GM21737 (cell line): ENCODE measurements around the gene ANAPC2.

Experiments used
- ATAC-seq: cut with Tn5 transposase; IDR thresholded peaks from one replicate; pipeline ENCODE4 v1.9.1; 2021; ENCODE audit warnings: mild to moderate bottlenecking, moderate library complexity; ENCODE audit not compliant: unreplicated experiment

The ANAPC2 gene

GRCh38 chr9:137194909-137195308 lies 6.5 kb upstream of the ANAPC2 start:
- ATAC-seq: no peak

DNA sequence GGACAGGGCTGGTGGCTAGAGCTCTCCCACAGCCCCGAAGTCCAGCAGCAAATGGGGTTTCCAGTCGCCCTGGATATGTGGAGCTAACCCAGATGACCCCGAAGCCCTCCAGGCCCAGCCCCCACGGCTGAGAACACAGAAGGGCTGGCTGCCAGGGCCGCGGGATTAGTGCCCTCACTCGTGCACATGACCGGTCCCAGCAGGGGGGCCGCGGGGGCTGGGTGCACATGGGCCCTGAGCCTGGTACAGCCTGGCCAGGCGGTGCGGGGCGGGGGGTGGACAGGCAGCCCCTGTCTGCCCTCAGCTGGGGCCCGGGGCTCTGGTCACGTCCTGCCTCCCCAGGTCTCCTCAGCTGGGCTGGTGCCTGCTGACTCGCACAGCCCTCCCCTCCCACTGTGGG lies 6.0 kb upstream of the ANAPC2 start:
- no peak for ATAC-seq

DNA sequence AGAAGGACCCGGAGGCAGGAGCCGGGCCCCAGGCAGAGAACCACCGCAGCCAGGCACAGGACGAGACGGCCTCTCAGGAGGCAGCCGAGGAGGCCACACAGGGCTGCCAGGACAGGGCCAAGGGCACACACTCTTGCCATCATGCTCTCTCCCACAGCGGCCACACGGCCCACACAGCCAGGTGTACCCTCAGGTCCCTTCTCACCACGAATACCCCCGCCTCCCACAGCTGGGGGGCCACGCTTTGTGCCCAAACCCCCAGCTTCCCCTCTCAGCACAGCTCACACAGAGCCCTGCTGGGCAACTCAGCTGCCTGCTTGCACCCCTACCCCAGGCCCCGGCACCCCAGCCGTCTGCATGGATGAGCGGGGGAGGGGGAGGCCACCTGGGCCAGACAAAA lies 5.4 kb upstream of the ANAPC2 start:
- ATAC-seq: no peak

DNA sequence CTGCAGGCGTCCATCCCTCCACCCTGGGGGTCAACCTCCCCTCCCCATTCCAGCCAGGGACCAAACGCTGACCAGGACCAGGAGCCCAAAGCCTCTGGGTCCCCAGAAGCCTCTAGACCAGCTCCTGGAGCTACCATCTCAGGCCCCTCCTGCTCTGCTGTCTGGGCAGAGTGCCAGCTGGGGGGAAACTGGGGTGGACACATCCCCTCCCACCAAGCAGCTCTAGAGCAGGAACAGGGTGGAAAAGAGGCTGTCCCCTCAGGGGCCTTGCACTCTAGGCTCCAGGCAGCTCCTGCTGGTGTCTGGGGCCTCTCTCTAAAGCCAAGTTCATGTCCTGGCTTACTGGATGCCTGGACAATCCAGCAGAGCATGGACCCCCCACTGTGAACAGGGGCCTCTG lies 4.5 kb upstream of the ANAPC2 start:
- no peak for ATAC-seq

- ATAC-seq: no peak
Measured at GRCh38 chr9:137192448-137192780, 4.1 kb upstream of the ANAPC2 start.

GRCh38 chr9:137191691-137192447 lies 3.5 kb upstream of the ANAPC2 start:
- ATAC-seq: no peak

GRCh38 chr9:137191245-137191644 lies 2.9 kb upstream of the ANAPC2 start:
- ATAC-seq: no peak

DNA sequence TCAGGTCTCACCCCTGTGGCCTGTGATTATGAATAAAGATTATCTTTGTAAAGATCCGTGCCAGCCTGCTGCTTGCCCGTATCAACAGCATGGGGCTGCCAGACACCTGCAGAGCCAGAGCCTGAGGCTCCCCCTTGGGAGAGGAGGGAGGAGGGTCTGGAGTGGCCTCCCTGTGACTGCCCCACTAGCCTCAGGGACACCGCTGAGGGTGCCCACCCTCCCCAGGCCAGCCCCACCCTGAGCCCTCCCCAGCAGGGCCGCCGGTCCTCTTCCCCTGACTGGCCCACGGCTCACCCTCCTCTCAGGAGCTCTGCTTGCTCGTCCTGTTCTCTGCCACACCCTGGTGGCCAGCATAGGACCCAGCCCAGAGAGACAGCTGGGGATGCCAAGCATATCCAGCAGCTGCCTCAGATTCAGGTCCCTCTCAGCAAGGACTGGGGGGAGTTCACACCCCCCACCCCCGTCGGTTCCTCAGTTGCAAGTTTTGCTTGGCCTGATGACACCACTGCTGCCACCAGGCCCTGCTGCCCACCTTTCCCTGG lies 2.0 kb upstream of the ANAPC2 start:
- ATAC-seq: no peak

- no peak for ATAC-seq
Measured at GRCh38 chr9:137189297-137190295, 1.2 kb upstream of the ANAPC2 start.

- ATAC-seq: no peak
Measured at GRCh38 chr9:137188086-137188489, 272 bp downstream of the ANAPC2 start.

GRCh38 chr9:137187386-137187785 lies 974 bp downstream of the ANAPC2 start:
- no peak for ATAC-seq

- no peak for ATAC-seq
Measured at GRCh38 chr9:137186385-137186784, 2.0 kb downstream of the ANAPC2 start.

- no peak for ATAC-seq
Measured at GRCh38 chr9:137185921-137186320, 2.4 kb downstream of the ANAPC2 start.

- ATAC-seq: no peak
Measured at GRCh38 chr9:137184881-137185660, 3.3 kb downstream of the ANAPC2 start.

DNA sequence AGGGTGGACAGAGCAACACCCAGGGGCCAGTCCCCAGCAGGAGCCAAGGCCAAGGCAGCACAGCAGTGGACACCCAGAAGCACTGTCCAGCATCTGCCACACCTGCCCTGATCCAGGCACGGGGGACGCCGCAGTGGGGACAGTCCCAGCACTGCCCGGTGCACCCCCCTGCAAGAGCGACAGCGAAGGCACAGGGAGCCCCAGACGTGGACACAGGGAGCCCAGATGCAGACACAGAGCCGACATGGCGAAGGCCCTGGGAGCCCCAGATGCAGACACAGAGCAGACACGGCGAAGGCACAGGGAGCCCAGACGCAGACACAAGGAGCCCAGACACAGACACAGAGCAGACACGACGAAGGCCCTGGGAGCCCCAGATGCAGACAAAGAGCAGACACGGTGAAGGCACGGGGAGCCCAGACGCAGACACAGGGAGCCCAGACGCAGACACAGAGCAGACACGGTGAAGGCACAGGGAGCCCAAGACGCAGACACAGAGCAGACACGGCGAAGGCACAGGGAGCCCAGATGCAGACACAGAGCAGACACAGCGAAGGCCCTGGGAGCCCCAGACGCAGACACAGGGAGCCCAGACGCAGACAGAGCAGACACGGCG lies 4.3 kb downstream of the ANAPC2 start:
- no peak for ATAC-seq

- no peak for ATAC-seq
Measured at GRCh38 chr9:137182836-137183235, 5.5 kb downstream of the ANAPC2 start.

- no peak for ATAC-seq
Measured at GRCh38 chr9:137181680-137182079, 6.7 kb downstream of the ANAPC2 start.

- ATAC-seq: no peak
Measured at GRCh38 chr9:137180491-137180890, 7.9 kb downstream of the ANAPC2 start.

- no peak for ATAC-seq
Measured at GRCh38 chr9:137179761-137180160, 8.6 kb downstream of the ANAPC2 start.

DNA sequence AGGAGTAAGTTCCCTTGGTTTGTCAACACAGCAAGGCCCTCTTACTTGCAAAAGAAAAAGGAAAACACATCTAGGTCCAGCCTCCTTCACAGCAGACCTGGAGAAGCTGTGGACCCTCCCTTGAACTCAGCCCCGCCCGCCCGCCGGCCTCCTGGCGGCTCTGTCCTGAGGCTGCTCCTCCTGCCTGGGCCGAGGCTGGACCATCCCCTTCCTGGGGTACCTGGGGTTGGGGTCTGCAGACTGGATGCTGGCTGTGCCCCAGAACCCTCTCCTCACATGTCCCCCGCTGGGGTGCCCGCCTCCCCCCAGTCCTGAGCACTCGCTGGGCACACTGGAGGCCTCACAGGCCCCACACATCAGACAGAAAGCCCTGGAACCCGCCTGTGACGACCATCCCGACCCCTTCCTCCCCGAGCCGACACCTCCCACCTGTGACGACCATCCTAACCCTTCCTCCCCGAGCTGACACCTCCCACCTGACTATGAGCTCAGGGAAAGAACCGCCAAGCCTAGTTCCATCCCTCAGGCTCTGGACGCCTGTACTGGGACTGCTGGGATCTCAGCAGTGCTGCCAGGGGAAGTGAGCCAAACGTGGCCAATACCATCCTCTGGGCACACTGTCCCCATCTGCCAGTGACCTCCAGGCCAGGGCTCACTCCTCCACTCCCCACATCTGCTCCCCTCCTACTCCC lies 9.3 kb downstream of the ANAPC2 start:
- no peak for ATAC-seq
